ENCODE results near the gene RPAP2.

RPAP2 gene

GRCh38 chr1:92317836-92318493 lies 19.1 kb downstream of the RPAP2 start:
- Histone ChIP-seq H3K9me3 (ENCODE audit: insufficient read depth, low read length) (no peaks in the 10 kb centered on the region), H3F3A (ENCODE audit: insufficient read depth) (no peaks in the 10 kb centered on the region), H3K36me3 (ENCODE audit: low read length) (no peaks in the 10 kb centered on the region), H3K9ac (ENCODE audit: low read length) (no peak overlapping the region), H4K20me1 (ENCODE audit: low read depth, low read length) (no peaks in the 10 kb centered on the region), H3K27me3 (ENCODE audit: low read length) (no peaks in the 10 kb centered on the region), H3K79me2 (ENCODE audit: insufficient read depth, low read length) (no peaks in the 10 kb centered on the region), H3K4me3 (ENCODE audit: insufficient read depth, low read length, poor library complexity, severe bottlenecking) (no peak overlapping the region), H3K9me2 (replicated peaks; ENCODE audit: insufficient read depth, low read length) (no peaks in the 10 kb centered on the region), H3K27ac (ENCODE audit: low read depth, low read length) (no peak overlapping the region), H3K4me2 (ENCODE audit: low read depth, low read length, poor library complexity, severe bottlenecking) (no peak overlapping the region), H2AFZ (ENCODE audit: low read depth, low read length, severe bottlenecking) (no peak overlapping the region)
- no peak for TF ChIP-seq EZH2phosphoT487 (conservative IDR thresholded peaks at IDR 0.05; ENCODE audit: low read length)

GRCh38 chr1:92323473-92324453 lies 24.9 kb downstream of the RPAP2 start:
- H3K4me2 ChIP-seq (ENCODE audit: low read depth, low read length, poor library complexity, severe bottlenecking): no peak overlapping the region
- H3K9ac ChIP-seq (ENCODE audit: low read length): no peak overlapping the region
- H3K9me2 ChIP-seq (replicated peaks; ENCODE audit: insufficient read depth, low read length): no peaks in the 10 kb centered on the region
- no peak overlapping the region for H2AFZ ChIP-seq (ENCODE audit: low read depth, low read length, severe bottlenecking)
- no peaks in the 10 kb centered on the region for H3K79me2 ChIP-seq (ENCODE audit: insufficient read depth, low read length)
- no peaks in the 10 kb centered on the region for H3F3A ChIP-seq (ENCODE audit: insufficient read depth)
- no peaks in the 10 kb centered on the region for H3K9me3 ChIP-seq (ENCODE audit: insufficient read depth, low read length)
- peaks cover 20% of the 10 kb centered on the region for H3K36me3 ChIP-seq (ENCODE audit: low read length)
- H3K27ac ChIP-seq (ENCODE audit: low read depth, low read length): no peak overlapping the region
- no peaks in the 10 kb centered on the region for H4K20me1 ChIP-seq (ENCODE audit: low read depth, low read length)
- TF ChIP-seq CTCF (IDR thresholded peaks at IDR 0.05; ENCODE audit: insufficient read depth, low read length, poor library complexity, severe bottlenecking) (no peak), EZH2phosphoT487 (conservative IDR thresholded peaks at IDR 0.05; ENCODE audit: low read length) (no peak)
- no peaks in the 10 kb centered on the region for H3K27me3 ChIP-seq (ENCODE audit: low read length)
- no peak overlapping the region for H3K4me3 ChIP-seq (ENCODE audit: insufficient read depth, low read length, poor library complexity, severe bottlenecking)

GRCh38 chr1:92324784-92325183 lies 25.9 kb downstream of the RPAP2 start:
- TF ChIP-seq EZH2phosphoT487 (conservative IDR thresholded peaks at IDR 0.05; ENCODE audit: low read length) (no peak), CTCF (IDR thresholded peaks at IDR 0.05; ENCODE audit: insufficient read depth, low read length, poor library complexity, severe bottlenecking) (no peak)
- H3K36me3 ChIP-seq (ENCODE audit: low read length): peaks cover 20% of the 10 kb centered on the region

More at GRCh38 chr1:92324784-92325183, 25.9 kb downstream of the RPAP2 start:
- H3K9ac ChIP-seq (ENCODE audit: low read length): no peak overlapping the region
- H2AFZ ChIP-seq (ENCODE audit: low read depth, low read length, severe bottlenecking): no peak overlapping the region
- H3K9me3 ChIP-seq (ENCODE audit: insufficient read depth, low read length): no peaks in the 10 kb centered on the region
- H4K20me1 ChIP-seq (ENCODE audit: low read depth, low read length): no peaks in the 10 kb centered on the region
- no peaks in the 10 kb centered on the region for H3K27me3 ChIP-seq (ENCODE audit: low read length)
- H3F3A ChIP-seq (ENCODE audit: insufficient read depth): no peaks in the 10 kb centered on the region
- no peak overlapping the region for H3K4me2 ChIP-seq (ENCODE audit: low read depth, low read length, poor library complexity, severe bottlenecking)
- no peak overlapping the region for H3K27ac ChIP-seq (ENCODE audit: low read depth, low read length)
- H3K9me2 ChIP-seq (replicated peaks; ENCODE audit: insufficient read depth, low read length): no peaks in the 10 kb centered on the region
- H3K79me2 ChIP-seq (ENCODE audit: insufficient read depth, low read length): no peaks in the 10 kb centered on the region
- H3K4me3 ChIP-seq (ENCODE audit: insufficient read depth, low read length, poor library complexity, severe bottlenecking): no peak overlapping the region

All from SU-DHL-6 (cell line).